GM19372 (cell line): ENCODE results near the gene FOXF1.

Experiments used
- ATAC-seq: cut with Tn5 transposase; IDR thresholded peaks from one replicate; pipeline ENCODE4 v1.9.1; 2021; ENCODE audit warnings: mild to moderate bottlenecking, low read depth, moderate library complexity; ENCODE audit not compliant: unreplicated experiment

The FOXF1 gene

GRCh38 chr16:86515777-86516622 lies 5.7 kb downstream of the FOXF1 start:
- ATAC-seq: no peak

GRCh38 chr16:86516623-86517003 lies 6.3 kb downstream of the FOXF1 start:
- no peak for ATAC-seq

GRCh38 chr16:86517033-86517432 lies 6.7 kb downstream of the FOXF1 start:
- ATAC-seq: no peak

- no peak for ATAC-seq
Observed at GRCh38 chr16:86517652-86518258, 7.4 kb downstream of the FOXF1 start.

- ATAC-seq: no peak
Observed at GRCh38 chr16:86519007-86519648, 8.8 kb downstream of the FOXF1 start.

GRCh38 chr16:86519649-86520316 lies 9.5 kb downstream of the FOXF1 start:
- ATAC-seq: no peak

GRCh38 chr16:86520317-86521210 lies 10.2 kb downstream of the FOXF1 start:
- no peak for ATAC-seq

- no peak for ATAC-seq
Observed at GRCh38 chr16:86521236-86522197, 11.2 kb downstream of the FOXF1 start.

GRCh38 chr16:86522634-86523033 lies 12.3 kb downstream of the FOXF1 start:
- no peak for ATAC-seq

- ATAC-seq: no peak
Observed at GRCh38 chr16:86523166-86523740, 12.9 kb downstream of the FOXF1 start.

GRCh38 chr16:86524029-86524428 lies 13.7 kb downstream of the FOXF1 start:
- no peak for ATAC-seq

GRCh38 chr16:86525696-86526095 lies 15.4 kb downstream of the FOXF1 start:
- ATAC-seq: no peak

GRCh38 chr16:86527366-86527765 lies 17.0 kb downstream of the FOXF1 start:
- ATAC-seq: no peak

GRCh38 chr16:86528061-86528929 lies 18.0 kb downstream of the FOXF1 start:
- ATAC-seq: no peak

GRCh38 chr16:86529160-86529559 lies 18.8 kb downstream of the FOXF1 start:
- no peak for ATAC-seq

GRCh38 chr16:86530251-86531190 lies 20.2 kb downstream of the FOXF1 start:
- no peak for ATAC-seq

GRCh38 chr16:86531191-86531545 lies 20.8 kb downstream of the FOXF1 start:
- no peak for ATAC-seq
